Suppressor macrophage treated with lipopolysaccharide for 1 hour (primary cell): ENCODE data around the gene UGT2B15.
"Not testable (repeated sequence)": the region's sequence is repeated elsewhere in the genome, so short reads cannot be mapped to it uniquely, and the experiment has no call there.

Source experiments
- DNase-seq, 3 donors: peaks; one replicate each; pipeline ENCODE4 v3.0.0-alpha.2; 2020 to 2022

UGT2B15 gene

DNA sequence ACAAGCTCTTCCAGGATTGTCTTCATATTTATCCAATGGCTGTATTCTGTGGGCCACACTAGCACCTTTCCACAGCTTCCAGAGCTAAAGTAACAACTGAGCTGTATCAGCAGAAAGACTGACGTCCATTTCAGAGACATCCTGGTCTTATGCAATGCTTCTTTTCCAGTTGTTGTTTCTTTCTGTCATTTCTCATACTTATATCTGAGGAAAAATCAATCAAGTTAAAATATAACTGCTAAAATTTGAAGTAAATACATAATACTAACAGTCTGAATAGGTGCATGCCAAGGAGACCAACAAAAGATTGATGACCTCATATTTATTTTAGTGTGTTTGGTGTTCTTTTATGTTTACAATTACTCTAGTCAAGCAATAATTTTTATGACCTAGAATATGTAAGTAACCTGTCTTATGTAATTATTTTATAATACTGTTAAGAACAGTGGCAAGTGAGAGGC, at the start of gene UGT2B15:
Gene UGT2B15 (minus strand): TSS at position 174 of the 461 bp plus-strand sequence. CDS start 34 bp downstream, at position 140.
- not testable (repeated sequence) for DNase-seq

DNA sequence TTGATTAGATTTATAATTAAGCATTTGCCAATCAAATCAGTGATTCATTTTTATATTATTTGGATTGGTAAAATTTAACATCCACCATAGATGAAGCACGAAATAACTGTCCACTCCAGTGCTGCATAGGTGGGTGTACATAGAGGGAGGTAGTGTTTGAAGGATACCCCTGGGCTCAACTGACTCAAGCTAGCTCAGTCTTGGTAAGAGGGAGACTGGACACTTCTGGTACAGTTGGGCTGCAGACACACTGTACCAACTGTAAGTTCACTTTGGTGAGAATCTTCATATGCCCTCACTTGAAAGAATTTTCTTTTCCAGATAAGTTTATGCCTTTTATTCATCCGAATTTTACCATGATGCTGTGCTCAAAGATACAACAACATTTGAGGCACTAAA, 48.6 kb upstream of the UGT2B15 start:
- DNase-seq: no peak

DNA sequence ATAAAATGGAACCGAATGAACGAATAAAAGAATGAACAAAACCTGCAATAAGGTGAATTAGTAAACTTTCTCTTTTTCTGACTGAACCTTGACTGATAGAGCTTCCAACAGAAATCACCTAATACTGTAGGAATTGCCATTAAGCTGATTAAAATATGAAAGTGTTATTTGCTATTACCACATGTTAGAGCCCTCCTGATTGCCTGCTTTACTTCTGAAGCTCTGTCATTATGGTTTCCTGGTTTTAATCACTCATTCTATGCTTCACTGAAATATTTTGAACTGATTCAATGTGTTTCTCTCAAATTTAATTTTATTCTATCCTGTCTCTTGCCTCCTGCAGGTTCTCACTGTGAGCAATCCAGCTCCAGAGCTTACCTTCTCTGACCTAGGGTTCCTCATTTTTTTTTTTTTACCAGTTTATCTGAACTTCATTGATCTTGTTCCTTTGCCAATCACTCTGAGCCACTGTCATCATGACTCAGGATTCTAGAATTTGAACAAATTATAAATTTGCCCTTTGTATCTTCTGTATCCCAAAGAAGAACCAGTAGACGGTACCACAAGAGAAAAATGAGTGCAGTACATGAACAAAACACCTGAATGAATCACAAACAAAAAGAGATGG, 48.1 kb upstream of the UGT2B15 start:
- no peak for DNase-seq

DNA sequence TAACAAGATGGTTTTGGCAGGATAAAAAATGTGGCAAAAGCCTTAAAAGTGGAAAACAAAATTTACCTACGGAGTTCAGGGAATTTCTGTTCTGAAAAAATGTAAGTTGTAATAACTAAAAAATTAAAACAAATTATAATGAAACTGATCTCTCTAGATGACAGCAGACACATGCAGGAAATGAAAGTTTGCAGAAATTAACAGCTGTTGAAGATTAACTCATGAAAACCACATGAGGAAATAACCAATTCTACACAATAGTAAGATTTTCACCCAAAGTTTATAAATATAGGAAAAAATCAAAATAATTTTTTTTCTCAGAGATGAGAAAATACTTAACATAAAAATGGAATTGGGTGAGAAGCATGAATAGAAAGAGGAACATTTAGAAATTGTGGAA, 47.5 kb upstream of the UGT2B15 start:
- DNase-seq: no peak

DNA sequence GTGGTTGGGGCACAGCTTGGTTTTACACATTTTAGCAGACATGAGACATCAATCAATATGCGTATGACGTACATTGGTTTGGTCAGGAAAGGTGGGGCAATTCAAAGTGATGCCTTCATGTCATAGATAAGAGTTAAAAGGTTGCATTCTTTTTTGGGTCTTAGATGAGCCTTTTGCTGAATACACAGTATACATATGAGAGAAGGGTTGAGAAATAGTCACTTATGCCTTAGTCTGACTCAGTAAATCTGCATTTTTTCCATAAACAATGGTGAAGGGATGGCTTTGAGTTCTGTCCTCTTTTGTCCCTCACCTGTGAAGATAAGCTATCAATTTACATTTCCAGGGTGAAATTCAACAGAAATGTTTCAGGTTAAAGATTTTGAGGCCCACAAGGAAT, 43.9 kb upstream of the UGT2B15 start:
- DNase-seq: no peak

DNA sequence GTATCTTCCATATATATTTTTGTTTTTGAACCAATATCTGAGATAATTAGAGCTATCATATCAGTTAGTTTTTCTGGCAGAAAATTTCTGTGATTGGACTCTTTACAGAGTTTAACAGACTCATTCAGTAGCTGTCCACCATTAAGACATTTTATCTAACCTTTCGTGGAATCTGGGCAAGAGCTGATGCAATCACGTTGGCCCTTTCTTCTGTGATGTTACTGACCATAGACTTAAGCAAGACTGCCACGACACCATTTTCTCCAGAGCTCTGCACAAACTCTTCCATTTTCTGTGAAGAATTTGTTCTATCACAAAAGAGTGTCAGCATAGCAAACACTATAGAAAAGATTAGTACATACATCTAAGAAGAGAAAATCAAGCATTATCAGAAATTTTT, 41.8 kb upstream of the UGT2B15 start:
- no peak for DNase-seq

DNA sequence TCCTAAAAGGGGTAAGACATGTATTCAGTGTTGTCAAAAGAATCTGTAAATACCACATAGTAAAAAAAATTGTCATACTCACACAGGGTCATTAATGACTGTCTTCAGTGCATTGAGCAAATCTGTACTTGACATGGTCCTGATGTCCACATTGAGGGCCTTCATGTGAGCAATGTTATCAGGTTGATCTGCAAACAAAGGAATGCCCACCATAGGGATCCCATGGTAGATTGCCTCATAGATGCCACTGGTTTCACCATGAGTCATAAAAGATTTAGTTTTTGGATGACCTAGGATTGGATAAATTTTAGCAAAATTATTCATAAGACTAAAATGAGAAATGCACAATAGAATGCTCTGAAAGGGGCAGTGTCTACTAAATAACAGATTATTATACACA, 38.1 kb upstream of the UGT2B15 start:
- DNase-seq: no peak

DNA sequence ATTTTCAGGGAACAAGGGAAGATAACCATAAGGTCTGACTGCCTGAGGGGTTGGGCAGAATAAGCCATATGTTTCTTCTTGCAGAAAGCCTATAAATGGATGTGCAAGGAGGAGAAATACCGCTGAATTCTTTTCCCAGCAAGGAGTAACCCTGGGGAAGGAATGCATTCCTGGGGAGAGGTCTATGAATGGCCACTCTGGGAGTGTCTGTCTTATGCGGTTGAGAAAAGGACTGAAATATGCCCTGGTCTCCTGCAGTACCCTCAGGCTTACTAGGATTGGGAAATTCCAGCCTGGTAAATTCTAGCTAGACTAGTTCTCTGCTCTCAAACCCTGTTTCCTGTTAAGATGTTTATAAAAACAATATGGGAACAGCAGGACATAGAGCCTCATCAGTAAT, 32.7 kb upstream of the UGT2B15 start:
- DNase-seq: not testable (repeated sequence)

DNA sequence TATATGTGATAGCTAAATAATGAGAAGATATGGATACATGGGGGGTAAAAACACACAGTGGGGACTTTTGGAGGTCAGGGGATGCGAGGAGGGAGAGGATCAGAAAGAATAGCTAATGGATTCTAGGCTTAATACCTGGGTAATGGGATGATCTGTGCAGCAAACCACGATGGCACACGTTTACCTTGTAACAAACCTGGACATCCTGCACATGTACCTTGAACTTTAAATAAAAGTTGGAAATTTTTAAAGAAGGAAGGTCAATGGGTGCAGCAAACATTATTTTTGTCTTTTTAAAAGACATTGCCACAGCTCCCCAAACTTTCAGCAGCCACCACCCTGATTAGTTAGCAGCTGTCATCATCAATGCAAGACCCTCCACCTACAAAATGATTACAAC, 29.7 kb upstream of the UGT2B15 start:
- DNase-seq: no peak

DNA sequence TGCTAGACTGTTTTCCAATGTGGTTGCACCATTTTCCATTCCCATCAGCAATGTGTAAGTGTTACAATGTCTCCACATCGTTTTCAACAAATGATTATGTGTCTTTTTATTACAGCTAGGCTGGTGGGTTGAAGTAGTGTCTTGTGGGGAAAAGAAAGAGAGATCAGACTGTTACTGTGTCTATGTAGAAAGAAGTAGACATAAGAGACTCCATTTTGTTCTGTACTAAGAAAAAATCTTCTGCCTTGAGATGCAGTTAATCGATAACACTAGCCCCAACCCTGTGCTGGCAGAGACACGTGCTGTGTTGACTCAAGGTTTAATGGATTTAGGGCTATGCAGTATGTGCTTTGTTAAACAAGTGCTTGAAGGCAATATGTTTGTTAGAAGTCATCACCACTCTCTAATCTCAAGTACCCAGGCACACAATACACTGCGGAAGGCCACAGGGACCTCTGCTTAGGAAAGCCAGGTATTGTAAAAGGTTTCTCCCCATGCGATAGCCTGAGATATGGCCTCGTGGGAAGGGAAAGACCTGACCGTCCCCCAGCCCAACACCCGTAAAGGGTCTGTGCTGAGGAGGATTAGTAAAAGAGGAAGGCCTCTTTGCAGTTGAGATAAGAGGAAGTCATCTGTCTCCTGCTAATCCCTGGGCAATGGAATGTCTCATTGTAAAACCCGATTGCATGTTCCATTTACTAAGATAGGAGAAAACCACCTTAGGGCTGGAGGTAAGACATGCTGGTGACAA, 23.0 kb upstream of the UGT2B15 start:
- no peak for DNase-seq

DNA sequence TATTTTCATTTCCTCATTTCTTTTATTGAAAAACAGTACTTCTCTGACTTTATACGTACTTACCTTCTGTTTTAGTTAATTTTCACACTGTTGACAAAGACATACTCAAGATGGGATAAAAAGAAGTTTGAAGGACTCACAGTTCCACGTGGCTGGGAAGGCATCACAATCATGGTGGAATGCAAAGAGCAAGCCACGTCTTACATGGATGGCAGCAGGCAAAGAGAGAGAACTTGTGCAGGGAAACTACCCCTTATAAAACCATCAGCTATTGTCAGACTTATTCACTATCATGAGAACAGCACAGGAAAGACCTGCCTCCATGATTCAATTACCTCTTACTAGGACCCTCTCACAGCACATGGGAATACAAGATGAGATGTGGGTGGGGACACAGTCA, 20.7 kb upstream of the UGT2B15 start:
- no peak for DNase-seq

DNA sequence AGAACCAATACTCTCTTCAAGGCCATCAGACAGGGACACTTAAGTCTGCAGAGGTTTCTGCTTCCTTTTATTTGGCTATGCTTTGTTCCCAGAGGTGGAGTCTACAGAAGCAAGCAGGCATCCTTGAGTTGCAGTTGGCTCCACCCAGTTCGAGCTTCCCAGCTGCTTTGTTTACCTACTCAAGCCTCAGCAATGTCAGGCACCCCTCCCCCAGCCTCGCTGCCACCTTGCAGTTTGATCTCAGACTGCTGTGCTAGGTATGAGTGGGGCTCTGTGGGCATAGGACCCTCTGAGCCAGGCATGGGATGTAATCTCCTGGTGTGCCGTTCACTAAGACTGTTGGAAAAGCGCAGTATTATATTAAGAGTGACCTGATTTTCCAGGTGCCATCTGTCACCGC, 12.6 kb upstream of the UGT2B15 start:
- DNase-seq: no peak

DNA sequence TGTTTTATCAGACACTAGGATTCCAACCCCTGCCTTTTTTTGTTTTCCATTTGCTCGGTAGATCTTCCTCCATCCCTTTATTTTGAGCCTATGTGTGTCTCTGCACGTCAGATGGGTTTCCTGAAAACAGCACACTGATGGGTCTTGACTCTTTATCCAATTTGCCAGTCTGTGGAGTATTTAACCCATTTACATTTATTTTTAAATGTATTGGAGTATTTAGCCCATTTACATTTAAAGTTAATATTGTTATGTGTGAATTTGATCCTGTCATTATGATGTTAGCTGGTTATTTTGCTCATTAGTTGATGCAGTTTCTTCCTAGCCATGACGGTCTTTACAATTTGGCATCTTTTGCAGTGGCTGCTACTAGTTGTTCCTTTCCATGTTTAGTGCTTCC, 10.8 kb upstream of the UGT2B15 start:
- DNase-seq: not testable (repeated sequence)

DNA sequence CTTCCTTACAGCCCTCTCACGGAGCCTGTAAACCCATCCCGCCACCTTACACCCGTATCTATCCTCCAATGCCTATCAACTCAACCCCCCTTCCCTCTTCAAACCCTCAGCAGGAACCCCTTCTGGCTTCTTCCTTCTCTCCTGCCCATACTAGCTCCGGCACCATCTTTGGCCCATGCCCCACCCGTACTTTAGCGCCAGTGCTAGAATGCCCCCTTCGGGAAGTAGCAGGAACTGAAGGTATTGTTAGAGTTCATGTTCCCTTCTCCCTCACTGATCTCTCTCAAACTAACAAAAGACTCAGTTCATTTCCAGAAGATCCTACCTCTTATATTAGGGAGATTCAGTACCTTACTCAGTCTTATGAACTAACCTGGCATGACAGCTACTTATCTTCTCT, 2.7 kb upstream of the UGT2B15 start:
- no peak for DNase-seq

DNA sequence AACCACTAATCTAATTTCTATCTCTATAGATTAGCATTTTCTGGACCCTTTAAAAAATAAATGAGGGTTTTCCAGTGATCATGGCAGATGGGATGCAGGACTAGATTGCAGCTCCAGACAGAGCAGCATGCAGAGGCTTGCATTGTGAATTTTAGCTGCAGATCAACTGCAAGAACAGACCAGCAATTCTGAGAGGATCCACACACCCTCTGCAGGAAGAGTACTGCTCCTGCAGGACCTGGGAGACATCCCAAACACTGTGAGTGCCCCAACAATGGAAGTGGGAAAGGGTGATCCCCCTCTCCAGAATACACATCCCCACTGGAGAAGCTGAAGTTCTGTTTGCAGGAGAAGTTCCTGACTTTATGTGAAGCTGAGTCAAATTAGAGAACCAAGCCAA, 765 bp upstream of the UGT2B15 start:
- DNase-seq: not testable (repeated sequence)

DNA sequence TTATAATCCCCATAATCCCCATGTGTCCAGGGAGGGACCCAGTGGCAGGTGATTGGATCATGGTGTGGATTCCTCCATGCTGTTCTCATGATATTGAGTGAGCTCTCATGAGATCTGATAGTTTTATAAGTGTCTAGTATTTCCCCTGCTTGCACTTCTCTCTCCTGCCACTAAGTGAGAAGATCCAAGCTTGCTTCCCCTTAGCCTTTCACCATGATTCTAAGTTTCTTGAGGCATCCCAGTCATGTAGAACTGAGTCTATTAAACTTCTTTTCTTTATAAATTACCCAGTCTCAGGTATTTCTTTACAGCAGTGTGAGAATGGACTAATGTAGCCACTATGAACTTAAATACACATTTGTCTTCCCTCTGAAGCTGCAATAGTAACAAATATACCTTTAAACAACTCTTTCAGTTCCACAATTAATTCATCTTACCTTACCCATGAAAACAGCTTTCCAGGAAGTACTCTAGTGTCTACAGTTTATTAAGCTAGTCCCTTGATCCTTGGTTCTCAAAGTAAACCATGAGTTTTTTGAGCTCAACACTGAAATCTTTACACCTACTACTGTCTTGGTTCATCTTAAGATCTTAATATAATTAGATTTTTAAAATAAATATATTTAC, 1.8 kb downstream of the UGT2B15 start:
- not testable (repeated sequence) for DNase-seq

DNA sequence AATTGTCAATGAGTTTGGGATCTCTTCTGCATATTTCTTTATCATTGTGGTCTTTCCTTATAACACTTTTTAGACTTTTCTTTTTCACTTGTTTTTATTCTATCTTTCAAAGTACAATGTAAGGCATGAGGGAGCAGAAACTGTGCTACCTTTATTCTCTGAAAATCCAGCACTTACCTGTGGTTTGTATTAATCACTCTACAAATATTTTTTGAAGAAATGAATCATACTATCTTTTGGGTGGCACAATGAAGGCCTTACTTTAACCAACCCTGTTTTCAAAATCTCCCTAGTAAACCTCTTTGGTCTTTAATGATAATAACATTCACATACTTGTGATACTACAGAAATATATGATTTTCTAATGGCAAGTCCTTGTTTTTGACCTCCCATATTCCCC, 2.9 kb downstream of the UGT2B15 start:
- not testable (repeated sequence) for DNase-seq

DNA sequence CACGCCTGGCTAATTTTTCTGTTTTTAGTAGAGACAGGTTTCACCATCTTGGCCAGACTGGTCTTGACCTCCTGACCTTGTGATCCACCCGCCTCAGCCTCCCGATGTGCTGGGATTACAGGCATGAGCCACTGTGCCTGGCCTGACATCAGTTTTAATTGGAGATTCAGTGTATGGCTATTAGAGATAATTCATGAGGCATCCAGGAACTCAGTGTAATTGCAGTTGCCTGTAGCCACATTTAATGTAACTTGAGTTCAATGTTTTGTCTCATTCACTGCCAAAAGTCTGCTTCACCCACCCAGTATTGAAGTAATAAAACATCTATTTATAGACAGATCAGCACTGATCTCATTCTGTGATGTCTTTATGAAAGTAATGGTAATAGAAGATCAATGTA, 5.7 kb downstream of the UGT2B15 start:
- not testable (repeated sequence) for DNase-seq

DNA sequence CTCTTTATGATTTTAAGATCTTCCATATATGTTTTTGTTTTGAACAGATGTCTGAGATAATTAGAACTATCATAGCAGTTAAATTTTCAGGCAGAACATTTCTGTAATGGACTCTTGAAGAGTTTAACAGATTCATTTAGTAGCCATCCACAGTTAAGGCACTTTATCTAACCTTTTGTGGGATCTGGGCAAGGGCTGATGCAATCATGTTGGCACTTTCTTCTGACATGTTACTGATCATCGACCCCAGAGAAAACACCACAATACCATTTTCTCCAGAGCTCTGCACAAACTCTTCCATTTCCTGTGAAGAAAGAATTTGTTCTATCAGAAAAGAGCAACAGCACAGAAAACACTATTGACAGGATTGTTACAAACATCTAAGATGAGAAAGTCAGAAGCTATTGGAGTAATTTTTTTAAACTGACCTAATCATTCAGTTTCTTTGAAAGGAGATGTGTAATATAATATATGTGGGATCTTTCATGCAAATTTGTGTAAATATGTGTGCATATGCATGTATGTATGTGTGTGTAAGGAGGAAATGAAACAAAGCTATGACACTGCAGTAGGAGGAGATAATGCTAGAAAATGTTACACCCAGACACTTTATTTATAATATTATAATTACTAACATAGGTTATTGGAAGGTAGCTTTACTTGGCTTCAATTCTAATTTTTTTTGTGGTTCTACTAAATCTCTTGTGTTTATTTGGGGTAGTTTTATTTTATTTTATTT, 7.4 kb downstream of the UGT2B15 start:
- not testable (repeated sequence) for DNase-seq

DNA sequence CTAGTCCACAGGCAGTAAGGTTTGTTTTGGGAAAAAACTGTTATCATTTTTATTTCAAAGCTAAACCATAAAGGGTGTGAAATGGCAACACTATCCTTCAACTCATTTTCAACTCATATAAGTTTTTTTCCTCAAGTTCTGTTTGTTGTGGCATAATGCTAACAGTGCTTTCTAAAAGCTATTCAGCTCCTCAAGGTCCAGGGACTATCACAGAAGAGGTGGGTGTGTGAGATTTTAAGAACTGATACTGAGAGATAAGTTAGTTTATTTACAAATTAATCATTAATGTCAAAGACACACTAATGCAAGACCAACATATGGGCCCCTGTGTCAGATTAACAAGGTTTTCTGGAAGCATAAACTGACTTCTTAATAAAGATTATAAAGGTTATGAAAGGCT, 11.8 kb downstream of the UGT2B15 start:
- DNase-seq: no peak

DNA sequence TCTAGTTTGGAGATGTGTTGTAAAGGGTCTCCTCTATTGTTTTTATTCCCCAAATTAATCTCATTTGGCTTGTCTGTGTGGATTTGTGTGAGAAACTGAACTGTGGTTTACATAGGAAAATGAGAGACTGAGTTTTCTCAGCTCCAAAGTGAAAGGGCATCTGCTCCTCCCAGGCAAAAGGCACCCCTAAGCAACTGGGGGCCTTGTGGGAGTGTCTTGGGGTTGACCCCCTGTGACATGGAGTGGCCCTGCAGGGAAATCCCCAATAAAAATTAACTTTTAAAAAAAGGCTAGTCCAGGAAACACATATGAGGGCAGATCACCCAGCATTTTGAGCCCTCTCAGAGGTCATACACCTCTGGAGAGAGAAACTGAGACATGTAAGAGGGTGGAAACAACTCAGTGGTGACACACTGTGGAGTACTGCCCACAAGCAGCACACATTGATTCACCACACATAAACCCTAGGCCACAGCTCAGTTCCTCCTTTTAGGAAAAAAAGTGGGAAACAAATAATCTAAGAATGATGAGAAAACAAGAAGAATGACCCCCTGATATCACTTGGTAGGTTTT, 13.3 kb downstream of the UGT2B15 start:
- not testable (repeated sequence) for DNase-seq

DNA sequence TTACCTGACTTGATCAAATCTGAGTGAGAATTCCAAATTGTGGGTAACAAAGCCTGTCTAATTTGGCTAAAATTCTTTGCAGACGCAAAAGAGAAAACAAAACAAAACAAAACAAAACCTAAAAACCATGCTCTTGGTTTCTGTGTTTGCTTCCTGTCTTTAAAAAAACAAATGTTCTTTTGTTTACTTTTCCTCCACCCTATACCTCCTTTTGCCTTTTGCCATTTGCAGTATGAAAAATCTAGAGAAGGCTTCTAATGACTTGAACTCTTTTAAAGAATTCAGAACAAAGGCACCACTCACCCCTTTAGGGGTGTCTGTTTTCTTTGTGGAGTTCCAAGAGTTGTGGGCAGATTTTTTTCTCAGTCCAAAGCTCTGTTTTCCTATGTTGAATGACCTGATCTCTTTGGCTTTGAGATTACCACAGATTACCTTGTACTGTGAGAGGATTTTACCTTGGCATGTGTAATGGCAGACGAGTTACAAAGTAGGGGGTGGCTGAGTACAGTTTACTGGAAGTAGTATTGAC, 13.9 kb downstream of the UGT2B15 start:
- not testable (repeated sequence) for DNase-seq
